HG02852 (cell line): ENCODE measurements around the gene NRAP.

Experiments used
- ATAC-seq: cut with Tn5 transposase; IDR thresholded peaks from one replicate; pipeline ENCODE4 v1.9.1; 2021; ENCODE audit warnings: mild to moderate bottlenecking, moderate library complexity; ENCODE audit not compliant: unreplicated experiment

The NRAP gene

DNA sequence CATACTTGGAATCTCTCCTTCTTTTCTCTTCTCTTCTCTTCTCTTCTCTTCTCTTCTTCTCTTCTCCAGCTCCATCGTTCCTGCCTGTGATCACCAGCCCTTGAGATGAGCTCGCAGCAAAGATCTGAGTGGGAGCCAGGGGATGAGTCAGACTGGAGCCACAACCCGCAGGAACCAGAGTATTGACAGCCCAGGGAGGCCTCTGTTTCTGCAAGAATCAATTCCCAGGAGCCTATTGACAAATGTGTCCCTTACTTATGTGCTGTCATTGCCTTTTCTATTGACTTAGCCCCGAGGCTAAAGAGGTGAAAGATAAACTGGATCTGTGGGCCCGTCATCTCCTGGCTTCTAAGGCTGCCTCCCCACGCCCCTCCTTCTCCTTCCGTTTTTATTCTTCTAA lies 124.1 kb downstream of the NRAP start:
- ATAC-seq, result no peak
